Measurements from ENCODE around the gene BCAS1.

DNA sequence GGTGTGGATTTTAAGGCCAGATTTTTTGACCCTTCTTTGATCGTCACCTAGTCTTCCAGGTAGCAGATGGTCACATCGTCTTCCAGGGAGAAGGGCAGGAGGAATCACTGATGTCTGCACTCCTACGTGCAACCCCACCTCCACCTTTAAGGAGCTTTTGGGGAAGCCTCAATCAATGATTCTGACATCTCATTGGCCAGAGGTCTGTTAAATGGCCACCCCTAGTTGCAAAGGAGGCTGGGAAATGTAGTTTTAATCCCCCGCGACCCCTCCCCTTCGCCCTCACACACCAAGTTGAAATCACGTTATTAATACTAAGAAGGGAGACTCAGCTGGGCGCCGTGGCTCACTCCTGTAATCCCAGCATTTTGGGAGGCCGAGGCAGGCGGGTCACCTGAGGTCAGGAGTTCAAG lies 151.4 kb downstream of the BCAS1 start:
- TF ChIP-seq POLR2A (IDR thresholded peaks at IDR 0.05; ENCODE audit: low read length) = no peak
- TF ChIP-seq GATA1 (IDR thresholded peaks at IDR 0.05; ENCODE audit: low read depth, low read length) = no peak

Data from erythroblast (primary cell).